ENCODE results near the gene ZMIZ1.

Gene ZMIZ1

GRCh38 chr10:79260811-79261740, 192.3 kb downstream of the ZMIZ1 start:
- DNase-seq (ENCODE audit: low read depth in 1 of 2, low spot score in 1 of 2), result no peak

GRCh38 chr10:79262131-79262530, 193.4 kb downstream of the ZMIZ1 start:
- no peak for DNase-seq (ENCODE audit: low read depth in 1 of 2, low spot score in 1 of 2)

GRCh38 chr10:79262959-79263746, 194.4 kb downstream of the ZMIZ1 start:
- DNase-seq (ENCODE audit: low read depth in 1 of 2, low spot score in 1 of 2), result no peak

GRCh38 chr10:79263939-79264338, 195.2 kb downstream of the ZMIZ1 start:
- no peak for DNase-seq (ENCODE audit: low read depth in 1 of 2, low spot score in 1 of 2)

- no peak for DNase-seq (ENCODE audit: low read depth in 1 of 2, low spot score in 1 of 2)
Measured at GRCh38 chr10:79264942-79265341, 196.2 kb downstream of the ZMIZ1 start.

GRCh38 chr10:79266084-79266483, 197.3 kb downstream of the ZMIZ1 start:
- no peak for DNase-seq (ENCODE audit: low read depth in 1 of 2, low spot score in 1 of 2)

- no peak for DNase-seq (ENCODE audit: low read depth in 1 of 2, low spot score in 1 of 2)
Measured at GRCh38 chr10:79266543-79267312, 198.0 kb downstream of the ZMIZ1 start.

GRCh38 chr10:79267499-79267898, 198.7 kb downstream of the ZMIZ1 start:
- DNase-seq (ENCODE audit: low read depth in 1 of 2, low spot score in 1 of 2), result no peak

- DNase-seq (ENCODE audit: low read depth in 1 of 2, low spot score in 1 of 2), result no peak
Measured at GRCh38 chr10:79268161-79268601, 199.4 kb downstream of the ZMIZ1 start.

GRCh38 chr10:79268742-79269141, 200.0 kb downstream of the ZMIZ1 start:
- no peak for DNase-seq (ENCODE audit: low read depth in 1 of 2, low spot score in 1 of 2)

GRCh38 chr10:79269443-79269842, 200.7 kb downstream of the ZMIZ1 start:
- DNase-seq (ENCODE audit: low read depth in 1 of 2, low spot score in 1 of 2), result no peak

GRCh38 chr10:79269969-79270368, 201.2 kb downstream of the ZMIZ1 start:
- no peak for DNase-seq (ENCODE audit: low read depth in 1 of 2, low spot score in 1 of 2)

- no peak for DNase-seq (ENCODE audit: low read depth in 1 of 2, low spot score in 1 of 2)
Measured at GRCh38 chr10:79270466-79271246, 201.9 kb downstream of the ZMIZ1 start.

- no peak for DNase-seq (ENCODE audit: low read depth in 1 of 2, low spot score in 1 of 2)
Measured at GRCh38 chr10:79272353-79272752, 203.6 kb downstream of the ZMIZ1 start.

GRCh38 chr10:79273604-79274003, 204.8 kb downstream of the ZMIZ1 start:
- DNase-seq (ENCODE audit: low read depth in 1 of 2, low spot score in 1 of 2), result no peak

GRCh38 chr10:79274279-79275104, 205.7 kb downstream of the ZMIZ1 start:
- DNase-seq (ENCODE audit: low read depth in 1 of 2, low spot score in 1 of 2), result no peak

- no peak for DNase-seq (ENCODE audit: low read depth in 1 of 2, low spot score in 1 of 2)
Measured at GRCh38 chr10:79275105-79275430, 206.3 kb downstream of the ZMIZ1 start.

GRCh38 chr10:79275431-79275851, 206.7 kb downstream of the ZMIZ1 start:
- DNase-seq (ENCODE audit: low read depth in 1 of 2, low spot score in 1 of 2), result no peak

- DNase-seq (ENCODE audit: low read depth in 1 of 2, low spot score in 1 of 2), result no peak
Measured at GRCh38 chr10:79277579-79278269, 209.0 kb downstream of the ZMIZ1 start.
